Measurements from ENCODE around the gene SGCD. TPM values are rescaled to one million over a fixed set of nuclear protein-coding genes. Genes with fewer than 3 reads are reported as not detected.

SGCD gene
- polyA plus RNA-seq, 1 donor (not counting 4 experiments of a cell fraction or from before 2014, with no cell fraction given) = not detected

- no peaks in the 10 kb centered on the region for H3K36me3 ChIP-seq (ENCODE audit: control insufficient read depth in 2 of 2, extremely low read depth in 1 of 2, insufficient read depth in 2 of 2, low read length in 2 of 2)
- no peak overlapping the region for H3K27ac ChIP-seq (ENCODE audit: control insufficient read depth, insufficient read depth, low read length)
- no peaks in the 10 kb centered on the region for H3K9me3 ChIP-seq (ENCODE audit: control insufficient read depth, low read depth, low read length)
- H3K4me1 ChIP-seq (ENCODE audit: control insufficient read depth, extremely low read depth, insufficient read depth, low read length) = no peaks in the 10 kb centered on the region
- no peak overlapping the region for H3K4me3 ChIP-seq (ENCODE audit: control insufficient read depth in 2 of 3, extremely low read depth in 1 of 3, insufficient read depth in 2 of 3, low read depth in 1 of 3, low read length in 3 of 3)
- no peaks in the 10 kb centered on the region for H3K9me1 ChIP-seq (ENCODE audit: control insufficient read depth, extremely low read depth, insufficient read depth, low read length)
- dilution Hi-C loops (cut with MboI; ENCODE audit: extremely low pct_ligation_motif_present, low sequenced_read_pairs) = no loop called here
- no peak overlapping the region for H3K9ac ChIP-seq (ENCODE audit: control insufficient read depth, extremely low read depth, insufficient read depth, low read length)
- no peak for FAIRE-seq
- H3K27me3 ChIP-seq (ENCODE audit: control insufficient read depth, extremely low read depth, insufficient read depth, low read length) = no peaks in the 10 kb centered on the region
- TF ChIP-seq EZH2 (IDR thresholded peaks at IDR 0.05; ENCODE audit: low read length) (no peak), CTCF (optimal IDR thresholded peaks at IDR 0.05 in 1 of 3, IDR thresholded peaks at IDR 0.05 in 1 of 3, conservative IDR thresholded peaks at IDR 0.05 in 1 of 3; ENCODE audit: extremely low read depth in 1 of 3, insufficient read depth in 2 of 3, low read length in 3 of 3) (no peak)
- no peaks in the 10 kb centered on the region for H4K20me1 ChIP-seq (ENCODE audit: control insufficient read depth, extremely low read depth, insufficient read depth, low read length)
- no peaks in the 10 kb centered on the region for H3K79me2 ChIP-seq (ENCODE audit: control insufficient read depth, insufficient read depth, low read length)
- H2AFZ ChIP-seq (ENCODE audit: control insufficient read depth, low read length) = no peak overlapping the region
- no peak overlapping the region for H3K4me2 ChIP-seq (ENCODE audit: control insufficient read depth, extremely low read depth, insufficient read depth, low read depth, low read length)
- no peak for DNase-seq (ENCODE audit: low read depth, low spot score)
Measured at GRCh38 chr5:156459812-156460385, 132.9 kb downstream of the SGCD start.

- Histone ChIP-seq H3K4me2 (ENCODE audit: control insufficient read depth, extremely low read depth, insufficient read depth, low read depth, low read length) (no peak overlapping the region), H3K9ac (ENCODE audit: control insufficient read depth, extremely low read depth, insufficient read depth, low read length) (no peak overlapping the region), H3K4me1 (ENCODE audit: control insufficient read depth, extremely low read depth, insufficient read depth, low read length) (no peaks in the 10 kb centered on the region), H4K20me1 (ENCODE audit: control insufficient read depth, extremely low read depth, insufficient read depth, low read length) (no peaks in the 10 kb centered on the region), H2AFZ (ENCODE audit: control insufficient read depth, low read length) (no peak overlapping the region), H3K27ac (ENCODE audit: control insufficient read depth, insufficient read depth, low read length) (no peak overlapping the region), H3K79me2 (ENCODE audit: control insufficient read depth, insufficient read depth, low read length) (no peaks in the 10 kb centered on the region), H3K36me3 (ENCODE audit: control insufficient read depth in 2 of 2, extremely low read depth in 1 of 2, insufficient read depth in 2 of 2, low read length in 2 of 2) (no peaks in the 10 kb centered on the region), H3K9me3 (ENCODE audit: control insufficient read depth, low read depth, low read length) (no peaks in the 10 kb centered on the region), H3K9me1 (ENCODE audit: control insufficient read depth, extremely low read depth, insufficient read depth, low read length) (no peaks in the 10 kb centered on the region), H3K4me3 (ENCODE audit: control insufficient read depth in 2 of 3, extremely low read depth in 1 of 3, insufficient read depth in 2 of 3, low read depth in 1 of 3, low read length in 3 of 3) (no peak overlapping the region), H3K27me3 (ENCODE audit: control insufficient read depth, extremely low read depth, insufficient read depth, low read length) (no peaks in the 10 kb centered on the region)
- no peak for DNase-seq (ENCODE audit: low read depth, low spot score)
- dilution Hi-C loops (cut with MboI; ENCODE audit: extremely low pct_ligation_motif_present, low sequenced_read_pairs) = no loop called here
- TF ChIP-seq EZH2 (IDR thresholded peaks at IDR 0.05; ENCODE audit: low read length) (no peak), CTCF (optimal IDR thresholded peaks at IDR 0.05 in 1 of 3, IDR thresholded peaks at IDR 0.05 in 1 of 3, conservative IDR thresholded peaks at IDR 0.05 in 1 of 3; ENCODE audit: extremely low read depth in 1 of 3, insufficient read depth in 2 of 3, low read length in 3 of 3) (no peak)
- FAIRE-seq = no peak
Measured at GRCh38 chr5:156460471-156460870, 133.5 kb downstream of the SGCD start.
